ENCODE results near the gene BABAM2. TPM values are rescaled to one million over a fixed set of nuclear protein-coding genes. Genes with fewer than 3 reads are reported as not detected.

Gene BABAM2
- polyA plus RNA-seq, 6 donors from 2014 or later: 50.3 to 58.3 (median 55.6) TPM

GRCh38 chr2:27942612-27943547 is 52.4 kb downstream of the BABAM2 start:
- H3K27me3 Mint-ChIP-seq: no peaks in the 10 kb centered on the region
- peaks cover 14% of the 10 kb centered on the region in 3 donors for H3K4me1 Mint-ChIP-seq
- peaks cover 0 to 4% of the 10 kb centered on the region in 2 donors for H3K36me3 Mint-ChIP-seq
- H3K4me3 Mint-ChIP-seq: no peak overlapping the region
- H3K9me3 Mint-ChIP-seq: no peaks in the 10 kb centered on the region
- ATAC-seq (ENCODE audit: low read depth in 2 of 2): no peak
- DNase-seq: no peak
- H3K27ac Mint-ChIP-seq: no peak overlapping the region

- Mint-ChIP-seq H3K36me3 (peaks cover 0 to 12% of the 10 kb centered on the region in 2 donors), H3K27ac (peak overlapping the region in 5 of 6 donors; percentile 10 to 91 (median 67)), H3K4me1 (peaks cover 29 to 38% (median 34%) of the 10 kb centered on the region in 3 donors), H3K4me3 (peak overlapping the region in 2 of 8 donors; percentile 5 to 55), H3K9me3 (peaks cover 0 to 4% (median 0%) of the 10 kb centered on the region in 7 donors), H3K27me3 (no peaks in the 10 kb centered on the region)
- peak in 1 of 2 donors; percentile 36 for ATAC-seq (ENCODE audit: low read depth in 2 of 2)
- DNase-seq: no peak
Observed at GRCh38 chr2:27946530-27947060, 56.1 kb downstream of the BABAM2 start.

- peaks cover 24 to 55% (median 37%) of the 10 kb centered on the region in 3 donors for H3K4me1 Mint-ChIP-seq
- H3K36me3 Mint-ChIP-seq: peaks cover 0 to 9% of the 10 kb centered on the region in 2 donors
- H3K27me3 Mint-ChIP-seq: no peaks in the 10 kb centered on the region
- H3K4me3 Mint-ChIP-seq: no peak overlapping the region
- peak overlapping the region in 1 of 6 donors; percentile 69 for H3K27ac Mint-ChIP-seq
- peaks cover 0 to 10% (median 1%) of the 10 kb centered on the region in 7 donors for H3K9me3 Mint-ChIP-seq
- DNase-seq (no peak), ATAC-seq (ENCODE audit: low read depth in 2 of 2) (no peak)
Observed at GRCh38 chr2:27952070-27952469, 61.5 kb downstream of the BABAM2 start.

GRCh38 chr2:27953077-27953476 is 62.5 kb downstream of the BABAM2 start:
- peaks cover 0 to 13% of the 10 kb centered on the region in 2 donors for H3K36me3 Mint-ChIP-seq
- H3K4me3 Mint-ChIP-seq: no peak overlapping the region
- ATAC-seq (ENCODE audit: low read depth in 2 of 2) (no peak), DNase-seq (no peak)
- H3K4me1 Mint-ChIP-seq: peaks cover 31 to 58% (median 45%) of the 10 kb centered on the region in 3 donors
- peak overlapping the region in 1 of 6 donors; percentile 14 for H3K27ac Mint-ChIP-seq
- H3K27me3 Mint-ChIP-seq: no peaks in the 10 kb centered on the region
- H3K9me3 Mint-ChIP-seq: peaks cover 0 to 10% (median 1%) of the 10 kb centered on the region in 7 donors

- peaks cover 32 to 51% (median 41%) of the 10 kb centered on the region in 3 donors for H3K4me1 Mint-ChIP-seq
- H3K4me3 Mint-ChIP-seq: no peak overlapping the region
- ATAC-seq (ENCODE audit: low read depth in 2 of 2): no peak
Observed at GRCh38 chr2:27954221-27954673, 63.7 kb downstream of the BABAM2 start.

GRCh38 chr2:27954771-27955383 is 64.3 kb downstream of the BABAM2 start:
- Mint-ChIP-seq H3K27ac (peak overlapping the region in 5 of 6 donors; percentile 12 to 85 (median 35)), H3K27me3 (no peaks in the 10 kb centered on the region), H3K4me3 (peak overlapping the region in 2 of 8 donors; percentile 17 to 22), H3K9me3 (peaks cover 0 to 10% (median 1%) of the 10 kb centered on the region in 7 donors), H3K36me3 (peaks cover 0 to 13% of the 10 kb centered on the region in 2 donors), H3K4me1 (peaks cover 31 to 44% (median 35%) of the 10 kb centered on the region in 3 donors)
- no peak for DNase-seq
- ATAC-seq (ENCODE audit: low read depth in 2 of 2): peak; percentile 71 to 76

More at GRCh38 chr2:27954221-27954673, 63.7 kb downstream of the BABAM2 start:
- Mint-ChIP-seq H3K27me3 (no peaks in the 10 kb centered on the region), H3K9me3 (peaks cover 0 to 10% (median 1%) of the 10 kb centered on the region in 7 donors), H3K36me3 (peaks cover 0 to 13% of the 10 kb centered on the region in 2 donors), H3K27ac (peak overlapping the region in 1 of 6 donors; percentile 20)
- DNase-seq: no peak

GRCh38 chr2:27955384-27956161 is 65.0 kb downstream of the BABAM2 start:
- H3K4me3 Mint-ChIP-seq: peak overlapping the region in 1 of 8 donors; percentile 1
- DNase-seq (no peak), ATAC-seq (ENCODE audit: low read depth in 2 of 2) (no peak)
- no peaks in the 10 kb centered on the region for H3K27me3 Mint-ChIP-seq
- H3K9me3 Mint-ChIP-seq: peaks cover 0 to 10% (median 1%) of the 10 kb centered on the region in 7 donors
- H3K36me3 Mint-ChIP-seq: peaks cover 0 to 13% of the 10 kb centered on the region in 2 donors
- peaks cover 30 to 41% (median 34%) of the 10 kb centered on the region in 3 donors for H3K4me1 Mint-ChIP-seq
- peak overlapping the region in 4 of 6 donors; percentile 12 to 85 (median 22) for H3K27ac Mint-ChIP-seq

GRCh38 chr2:27956888-27957287 is 66.4 kb downstream of the BABAM2 start:
- H3K4me3 Mint-ChIP-seq: no peak overlapping the region
- H3K4me1 Mint-ChIP-seq: peaks cover 25 to 34% (median 34%) of the 10 kb centered on the region in 3 donors

GRCh38 chr2:27958711-27959378 is 68.3 kb downstream of the BABAM2 start:
- Mint-ChIP-seq H3K27ac (peak overlapping the region in 2 of 6 donors; percentile 16 to 41), H3K4me3 (no peak overlapping the region), H3K4me1 (peaks cover 25 to 34% (median 31%) of the 10 kb centered on the region in 3 donors), H3K36me3 (peaks cover 0 to 8% of the 10 kb centered on the region in 2 donors), H3K27me3 (no peaks in the 10 kb centered on the region), H3K9me3 (peaks cover 0 to 10% (median 3%) of the 10 kb centered on the region in 7 donors)
- no peak for ATAC-seq (ENCODE audit: low read depth in 2 of 2)
- DNase-seq: no peak

More at GRCh38 chr2:27956888-27957287, 66.4 kb downstream of the BABAM2 start:
- DNase-seq (no peak), ATAC-seq (ENCODE audit: low read depth in 2 of 2) (no peak)
- Mint-ChIP-seq H3K27me3 (no peaks in the 10 kb centered on the region), H3K36me3 (peaks cover 0 to 5% of the 10 kb centered on the region in 2 donors), H3K9me3 (peaks cover 0 to 6% (median 0%) of the 10 kb centered on the region in 7 donors), H3K27ac (peak overlapping the region in 1 of 6 donors; percentile 42)

GRCh38 chr2:27959496-27959895 is 69.0 kb downstream of the BABAM2 start:
- DNase-seq (no peak), ATAC-seq (ENCODE audit: low read depth in 2 of 2) (no peak)
- Mint-ChIP-seq H3K4me3 (no peak overlapping the region), H3K27ac (peak overlapping the region in 3 of 6 donors; percentile 26 to 55 (median 46)), H3K36me3 (peaks cover 0 to 14% of the 10 kb centered on the region in 2 donors), H3K9me3 (peaks cover 0 to 11% (median 7%) of the 10 kb centered on the region in 7 donors), H3K4me1 (peaks cover 25 to 34% (median 26%) of the 10 kb centered on the region in 3 donors), H3K27me3 (no peaks in the 10 kb centered on the region)

GRCh38 chr2:27960237-27960912 is 69.8 kb downstream of the BABAM2 start:
- ATAC-seq (ENCODE audit: low read depth in 2 of 2) (no peak), DNase-seq (no peak)
- peaks cover 0 to 15% of the 10 kb centered on the region in 2 donors for H3K36me3 Mint-ChIP-seq
- H3K9me3 Mint-ChIP-seq: peaks cover 0 to 12% (median 7%) of the 10 kb centered on the region in 7 donors
- peaks cover 17 to 26% (median 17%) of the 10 kb centered on the region in 3 donors for H3K4me1 Mint-ChIP-seq
- H3K4me3 Mint-ChIP-seq: no peak overlapping the region
- H3K27ac Mint-ChIP-seq: peak overlapping the region in 2 of 6 donors; percentile 40 to 55
- H3K27me3 Mint-ChIP-seq: no peaks in the 10 kb centered on the region

All from naive B cell (primary cell).